HepG2 (cell line): Measurements from ENCODE around the gene GPR119. TPM values are rescaled to one million over a fixed set of nuclear protein-coding genes. Genes with fewer than 3 reads are reported as not detected.

ENCODE experiments used
- ATAC-seq: fragments of 200-7000 bp; cut with Tn5 transposase; 3 replicates; pipeline ENCODE4 v1.9.1; 2020; ENCODE audit warnings: mild to moderate bottlenecking, moderate library complexity
- BruUV-seq: library from RNA; stranded (reverse); fragments of 400-500 nt; replicated peaks from 2 replicates; lab custom pipeline; 2021; lab: Mats Ljungman, UMichigan
- CTCF ChIA-PET: fragments of 300-600 bp; formaldehyde crosslinking; extraction: SDS; loops from one replicate; lab custom pipeline; 2021; ENCODE audit warnings: low total read pairs, inconsistent platforms, low intra/inter-chr PET ratio; lab: Yijun Ruan, JAX
- POLR2A ChIA-PET: fragments of 350-600 bp; sonication (Branson Sonifier 250); formaldehyde crosslinking; loops from one replicate; lab custom pipeline; 2020; ENCODE audit warnings: antibody characterized with exemption, inconsistent platforms; lab: Yijun Ruan, JAX
- DNase-seq: peaks from one replicate; pipeline ENCODE4 v3.0.0-alpha.2; 2015; ENCODE audit warnings: low spot score
- FAIRE-seq: peaks from 3 replicates; lab custom pipeline; 2011; peaks lifted over from hg19 to GRCh38; lab: Jason Lieb, UNC
- H2AFZ ChIP-seq: one replicate; pipeline ENCODE4 v1.6.1; 2011; ENCODE audit warnings: low read length, inconsistent platforms
- H3K27ac ChIP-seq: fragments of 300-600 bp; 3 replicates; pipeline ENCODE4 v1.8.0; 2011; ENCODE audit warnings: mixed run types, mild to moderate bottlenecking, mixed read lengths, low read length, inconsistent platforms; ENCODE audit not compliant: insufficient read depth; ENCODE audit errors: extremely low read length
- H3K27me3 ChIP-seq, 2 experiments: fragments of 200-600 bp in 1 of 2; 2 replicates in 1 of 2; 3 replicates in 1 of 2; pipeline versions ENCODE4 v1.6.0 to v1.8.0; 2011; ENCODE audit warnings: low read length in 2 of 2, mild to moderate bottlenecking in 2 of 2, moderate library complexity in 2 of 2, inconsistent platforms in 1 of 2; ENCODE audit not compliant: insufficient read depth in 2 of 2, control insufficient read depth in 1 of 2
- H3K36me3 ChIP-seq, 2 experiments: fragments of 200-600 bp in 1 of 2; replicated peaks in 1 of 2; 2 replicates in 1 of 2; 3 replicates in 1 of 2; pipeline versions ENCODE4 v1.5.1 to v1.8.0; 2011; ENCODE audit warnings: low read length in 2 of 2, inconsistent platforms in 1 of 2; ENCODE audit not compliant: insufficient read depth in 2 of 2, control insufficient read depth in 1 of 2
- H3K4me1 ChIP-seq: 2 replicates; pipeline ENCODE4 v1.5.1; 2012; ENCODE audit warnings: low read length, inconsistent platforms; ENCODE audit not compliant: insufficient read depth
- H3K4me2 ChIP-seq: 2 replicates; pipeline ENCODE4 v1.6.0; 2011; ENCODE audit warnings: low read depth, low read length, inconsistent platforms
- H3K4me3 ChIP-seq, 3 experiments: fragments of 200-600 bp in 1 of 3; sonication (generic), shearing (Covaris generic) in 1 of 3; replicated peaks in 1 of 3; 2 replicates each; pipeline ENCODE4 v1.5.1; 2011 to 2016; ENCODE audit warnings: low read length in 3 of 3, inconsistent platforms in 2 of 3, low read depth in 2 of 3, mild to moderate bottlenecking in 2 of 3, control low read depth in 1 of 3, mixed read lengths in 1 of 3; ENCODE audit not compliant: insufficient read depth in 1 of 3
- H3K79me2 ChIP-seq: one replicate; pipeline ENCODE4 v1.6.1; 2011; ENCODE audit warnings: low read length, inconsistent platforms; ENCODE audit not compliant: insufficient read depth
- H3K9ac ChIP-seq: 2 replicates; pipeline ENCODE4 v1.6.0; 2011; ENCODE audit warnings: mild to moderate bottlenecking, low read depth, low read length, inconsistent platforms; ENCODE audit not compliant: insufficient read depth
- H3K9me3 ChIP-seq: 2 replicates; pipeline ENCODE4 v1.5.1; 2012; ENCODE audit warnings: mild to moderate bottlenecking, low read length
- H4K20me1 ChIP-seq: 2 replicates; pipeline ENCODE4 v1.6.0; 2011; ENCODE audit warnings: inconsistent platforms, mild to moderate bottlenecking, low read length, moderate library complexity; ENCODE audit not compliant: insufficient read depth
- ARID4A ChIP-seq: sonication (generic); formaldehyde crosslinking; IDR thresholded peaks from 2 replicates; pipeline ENCODE4 v1.5.0; 2020; ENCODE audit warnings: mild to moderate bottlenecking, missing genetic modification reagents, borderline replicate concordance
- HNF4G ChIP-seq, 2 experiments: sonication (generic) in 1 of 2; formaldehyde crosslinking in 1 of 2; IDR thresholded peaks; 2 replicates each; pipeline versions ENCODE4 v1.4.0 to v1.6.1; 2011 to 2020; ENCODE audit warnings: borderline replicate concordance in 2 of 2, low read depth in 2 of 2, mild to moderate bottlenecking in 2 of 2, low read length in 1 of 2, missing genetic modification reagents in 1 of 2, moderate library complexity in 1 of 2
- KMT2B ChIP-seq: IDR thresholded peaks from 2 replicates; pipeline ENCODE4 v1.6.1; 2016; ENCODE audit warnings: missing genetic modification reagents, missing compliant biosample characterization
- NCOR1 ChIP-seq: fragments of 200-600 bp; sonication (generic); IDR thresholded peaks from 2 replicates; pipeline ENCODE4 v1.7.0; 2017; ENCODE audit warnings: antibody characterized with exemption, low read length, borderline replicate concordance
- PRDM4 ChIP-seq: sonication (generic); formaldehyde crosslinking; IDR thresholded peaks from 2 replicates; pipeline ENCODE4 v1.9.0; 2021; ENCODE audit warnings: missing genetic modification reagents, borderline replicate concordance
- TSC22D2 ChIP-seq: sonication (generic); formaldehyde crosslinking; IDR thresholded peaks from 2 replicates; pipeline ENCODE4 v1.5.1; 2020; ENCODE audit warnings: missing genetic modification reagents, mild to moderate bottlenecking, borderline replicate concordance
- WIZ ChIP-seq: sonication (generic); formaldehyde crosslinking; IDR thresholded peaks from 2 replicates; pipeline ENCODE4 v1.5.1; 2020; ENCODE audit warnings: mild to moderate bottlenecking, missing genetic modification reagents
- ZMYM4 ChIP-seq: sonication (generic); formaldehyde crosslinking; IDR thresholded peaks from 2 replicates; pipeline ENCODE4 v1.8.1; 2023; ENCODE audit warnings: mild to moderate bottlenecking, missing genetic modification reagents
- ZNF646 ChIP-seq: sonication (generic); formaldehyde crosslinking; IDR thresholded peaks from 2 replicates; pipeline ENCODE4 v1.9.0; 2021; ENCODE audit warnings: mild to moderate bottlenecking, missing genetic modification reagents
- WGBS: methylation state at CpG from one replicate; pipeline ENCODE4 v1.1.6; 2017; ENCODE audit warnings: low lambda C conversion rate; 5-methylcytosine and 5-hydroxymethylcytosine counted together
- in situ Hi-C: cut with HindIII; loops from 2 replicates; pipeline ENCODE4 v1.10.0; 2017; ENCODE audit warnings: low pct_unique_long_range_greater_than_20kb; ENCODE audit not compliant: extremely low pct_ligation_motif_present
- intact Hi-C: fragments of 100-400 bp; cut with micrococcal nuclease; formaldehyde crosslinking; loops from one replicate; pipeline ENCODE4 v1.10.0; 2022; ENCODE audit not compliant: unreplicated experiment
- polyA plus RNA-seq, 8 experiments: library from polyadenylated mRNA; depleted of rRNA in 3 of 8; stranded (reverse) in 7 of 8; unstranded in 1 of 8; fragments of >200 nt; fragmentation: Illumina TruSeq in 4 of 8; extraction: Trizol in 4 of 8; gene quantifications; 2 replicates each; pipeline versions ENCODE4 v1.2.1 to v1.2.3, GENCODE V29; 2011 to 2016; ENCODE audit warnings: low read depth in 4 of 8, missing spikeins in 1 of 8, mixed read lengths in 1 of 8; ENCODE audit not compliant: insufficient read depth in 1 of 8
- total RNA-seq, 5 experiments: library from RNA; depleted of rRNA; stranded (reverse); fragments of >200 nt; fragmentation: Illumina TruSeq; extraction: Trizol; gene quantifications; 2 replicates each; pipeline ENCODE4 v1.2.3, GENCODE V29; 2016; ENCODE audit warnings: low read depth in 1 of 5

Gene GPR119
- total and polyA plus RNA-seq, 2 of the 13 experiments (the other 11 are each of a cell fraction or from before 2014, with no cell fraction given) = 2.6 to 5.5 TPM

- H2AFZ ChIP-seq = no peak overlapping the region
- H3K4me1 ChIP-seq = peaks cover 7% of the 10 kb centered on the region
- H3K79me2 ChIP-seq = no peaks in the 10 kb centered on the region
- intact Hi-C loops (no loop called here), in situ Hi-C loops (no loop called here)
- no peaks in the 10 kb centered on the region for H4K20me1 ChIP-seq
- H3K27ac ChIP-seq = peak overlapping the region; percentile 70
- H3K27me3 ChIP-seq = no peaks in the 10 kb centered on the region
- 1% methylated on average over 7 of the region's 9 CpGs for WGBS
- peak overlapping the region; percentile 76 for H3K4me2 ChIP-seq
- DNase-seq (no peak), ATAC-seq (peak; percentile 37), FAIRE-seq (no peak)
- CTCF ChIA-PET = no interaction called here
- no peaks in the 10 kb centered on the region for H3K36me3 ChIP-seq
- TSS peak; percentile 67 for BruUV-seq
- peak overlapping the region; percentile 71 to 79 (median 78) for H3K4me3 ChIP-seq
- H3K9ac ChIP-seq = peak overlapping the region; percentile 81
- no peaks in the 10 kb centered on the region for H3K9me3 ChIP-seq
- POLR2A ChIA-PET = no interaction called here
- TF ChIP-seq ARID4A (CRISPR knock-in tag) (no peak), HNF4G (IDR thresholded peaks at IDR 0.05; ENCODE audit: borderline replicate concordance, low read depth, low read length) (no peak), HNF4G (CRISPR knock-in tag; IDR thresholded peaks at IDR 0.05; ENCODE audit: borderline replicate concordance, low read depth) (no peak), KMT2B (no peak), ZMYM4 (CRISPR knock-in tag) (no peak), ZNF646 (CRISPR knock-in tag) (no peak), WIZ (no peak), TSC22D2 (no peak), PRDM4 (no peak), NCOR1 (no peak)
These were observed 45.2 kb downstream of the GPR119 start for GRCh38 chrX:130340271-130340670.
